GM19239 (cell line): Measurements from ENCODE around the gene CYP4Z1.
"Not testable (repeated sequence)": the region's sequence is repeated elsewhere in the genome, so short reads cannot be mapped to it uniquely, and the experiment has no call there.

ENCODE experiments used
- DNase-seq: peaks from one replicate; pipeline ENCODE4 v3.0.0; 2011; ENCODE audit warnings: low spot score; ENCODE audit not compliant: insufficient read length
- FAIRE-seq: peaks from 2 replicates; lab custom pipeline; 2011; peaks lifted over from hg19 to GRCh38; lab: Jason Lieb, UNC

The CYP4Z1 gene

GRCh38 chr1:47067097-47067594 is at the start of gene CYP4Z1:
CYP4Z1 (plus strand) TSS chr1:47067231; CDS start chr1:47067491, 260 bp downstream.
- FAIRE-seq: no peak

GRCh38 chr1:47021070-47021469 is 46.0 kb upstream of the CYP4Z1 start:
- DNase-seq: no peak
- no peak for FAIRE-seq

More at GRCh38 chr1:47067097-47067594, at the start of gene CYP4Z1:
- DNase-seq: no peak

- DNase-seq: no peak
- FAIRE-seq: no peak
These were observed 43.5 kb upstream of the CYP4Z1 start, which contains the start of gene CYP4X1 for GRCh38 chr1:47023268-47024140. CYP4X1 (plus strand) TSS chr1:47023669; CDS start chr1:47023818, 149 bp downstream.

GRCh38 chr1:47024141-47024801 is 42.8 kb upstream of the CYP4Z1 start:
- FAIRE-seq (no peak), DNase-seq (no peak)

- no peak for FAIRE-seq
- DNase-seq: no peak
These were observed 36.7 kb upstream of the CYP4Z1 start for GRCh38 chr1:47030170-47030805.

GRCh38 chr1:47031059-47031458 is 36.0 kb upstream of the CYP4Z1 start:
- FAIRE-seq (no peak), DNase-seq (no peak)

- no peak for DNase-seq
- no peak for FAIRE-seq
These were observed 35.4 kb upstream of the CYP4Z1 start for GRCh38 chr1:47031585-47031984.

- DNase-seq: no peak
- FAIRE-seq: no peak
These were observed 30.3 kb upstream of the CYP4Z1 start for GRCh38 chr1:47036764-47037163.

- no peak for DNase-seq
- no peak for FAIRE-seq
These were observed 7.7 kb upstream of the CYP4Z1 start for GRCh38 chr1:47059376-47059775.

GRCh38 chr1:47069080-47069479 is 2.0 kb downstream of the CYP4Z1 start:
- FAIRE-seq, DNase-seq: not testable (repeated sequence)

GRCh38 chr1:47069509-47069908 is 2.5 kb downstream of the CYP4Z1 start:
- DNase-seq, FAIRE-seq: not testable (repeated sequence)

GRCh38 chr1:47089356-47089755 is 22.3 kb downstream of the CYP4Z1 start:
- FAIRE-seq, DNase-seq: not testable (repeated sequence)

- DNase-seq: not testable (repeated sequence)
- peak; percentile 81 for FAIRE-seq
These were observed 24.4 kb downstream of the CYP4Z1 start for GRCh38 chr1:47091476-47091875.

GRCh38 chr1:47104816-47105215 is 37.8 kb downstream of the CYP4Z1 start:
- FAIRE-seq (no peak), DNase-seq (no peak)

- FAIRE-seq: no peak
- DNase-seq: no peak
These were observed 39.8 kb downstream of the CYP4Z1 start for GRCh38 chr1:47106792-47107191.

- not testable (repeated sequence) for DNase-seq
- FAIRE-seq: peak; percentile 11
These were observed 41.0 kb downstream of the CYP4Z1 start for GRCh38 chr1:47107851-47108574.

- FAIRE-seq, DNase-seq: not testable (repeated sequence)
These were observed 42.5 kb downstream of the CYP4Z1 start for GRCh38 chr1:47109482-47109881.

GRCh38 chr1:47113178-47113577 is 46.1 kb downstream of the CYP4Z1 start:
- FAIRE-seq: no peak

GRCh38 chr1:47121039-47121438 is 54.0 kb downstream of the CYP4Z1 start:
- not testable (repeated sequence) for FAIRE-seq, DNase-seq

More at GRCh38 chr1:47113178-47113577, 46.1 kb downstream of the CYP4Z1 start:
- DNase-seq: no peak

- not testable (repeated sequence) for FAIRE-seq, DNase-seq
These were observed 57.8 kb downstream of the CYP4Z1 start for GRCh38 chr1:47124834-47125233.
